SK-N-SH treated with all-trans-retinoic acid at 6 μM for 48 hours (cell line): ENCODE measurements around the gene MTF2.

Experiments
- ATAC-seq: fragments of 200-7000 bp; cut with Tn5 transposase; 3 replicates; pipeline ENCODE4 v1.9.1; 2020; ENCODE audit warnings: mild to moderate bottlenecking, moderate library complexity
- ARNTL ChIP-seq: fragments of 450-650 bp; formaldehyde crosslinking; IDR thresholded peaks from 2 replicates; pipeline ENCODE4 v1.5.0; 2020; ENCODE audit warnings: low read depth, mild to moderate bottlenecking, moderate library complexity, borderline replicate concordance
- BACH2 ChIP-seq: fragments of 250-450 bp; sonication (Bioruptor Pico); IDR thresholded peaks from 2 replicates; pipeline ENCODE4 v1.9.0; 2021; ENCODE audit warnings: mild to moderate bottlenecking, borderline replicate concordance
- CSDC2 ChIP-seq: fragments of 250-450 bp; sonication (Bioruptor Pico); IDR thresholded peaks from 2 replicates; pipeline ENCODE4 v1.5.0; 2020; ENCODE audit warnings: mild to moderate bottlenecking, moderate library complexity
- ESRRG ChIP-seq: fragments of 250-450 bp; sonication (Bioruptor Pico); IDR thresholded peaks from 2 replicates; pipeline ENCODE4 v1.6.1; 2021; ENCODE audit warnings: mild to moderate bottlenecking
- GLIS3 ChIP-seq: fragments of 250-450 bp; sonication (Bioruptor Pico); IDR thresholded peaks from 2 replicates; pipeline ENCODE4 v1.5.0; 2020; ENCODE audit warnings: mild to moderate bottlenecking, moderate library complexity
- ISL1 ChIP-seq: fragments of 250-450 bp; sonication (Bioruptor Pico); IDR thresholded peaks from 2 replicates; pipeline ENCODE4 v2.1.2; 2022; ENCODE audit warnings: mild to moderate bottlenecking, moderate library complexity
- OSR1 ChIP-seq: fragments of 250-450 bp; sonication (Bioruptor Pico); IDR thresholded peaks from 2 replicates; pipeline ENCODE4 v1.8.0; 2022; ENCODE audit warnings: moderate library complexity, mild to moderate bottlenecking, inconsistent platforms
- PPARA ChIP-seq: fragments of 250-450 bp; sonication (Bioruptor Pico); IDR thresholded peaks from 2 replicates; pipeline ENCODE4 v1.5.0; 2020; ENCODE audit warnings: mild to moderate bottlenecking, borderline replicate concordance
- RARB ChIP-seq: fragments of 250-450 bp; sonication (Bioruptor Pico); IDR thresholded peaks from 2 replicates; pipeline ENCODE4 v1.8.0; 2021; ENCODE audit warnings: mild to moderate bottlenecking, moderate library complexity
- SNAI2 ChIP-seq: fragments of 250-450 bp; sonication (Bioruptor Pico); IDR thresholded peaks from 2 replicates; pipeline ENCODE4 v1.5.0; 2020; ENCODE audit warnings: mild to moderate bottlenecking, moderate library complexity
- TCF4 ChIP-seq: fragments of 250-450 bp; sonication (Bioruptor Pico); IDR thresholded peaks from 2 replicates; pipeline ENCODE4 v1.8.0; 2021; ENCODE audit warnings: mild to moderate bottlenecking, moderate library complexity, borderline replicate concordance
- TOX ChIP-seq: fragments of 250-450 bp; sonication (Bioruptor Pico); IDR thresholded peaks from 2 replicates; pipeline ENCODE4 v1.8.0; 2021; ENCODE audit warnings: mild to moderate bottlenecking, moderate library complexity, borderline replicate concordance
- ZFP3 ChIP-seq: fragments of 250-450 bp; sonication (Bioruptor Pico); IDR thresholded peaks from 2 replicates; pipeline ENCODE4 v1.5.0; 2020; ENCODE audit warnings: mild to moderate bottlenecking, moderate library complexity
- ZFP30 ChIP-seq: fragments of 450-650 bp; formaldehyde crosslinking; IDR thresholded peaks from 2 replicates; pipeline ENCODE4 v1.5.0; 2022; ENCODE audit warnings: mild to moderate bottlenecking, moderate library complexity
- ZNF565 ChIP-seq: fragments of 450-650 bp; formaldehyde crosslinking; conservative IDR thresholded peaks from 2 replicates; pipeline ENCODE4 v1.5.0; 2020; ENCODE audit warnings: low read depth, mild to moderate bottlenecking, moderate library complexity
- ZNF70 ChIP-seq: fragments of 450-650 bp; formaldehyde crosslinking; IDR thresholded peaks from 2 replicates; pipeline ENCODE4 v1.5.0; 2020; ENCODE audit warnings: mild to moderate bottlenecking, moderate library complexity
- ZNF8 ChIP-seq: fragments of 450-650 bp; formaldehyde crosslinking; IDR thresholded peaks from 2 replicates; pipeline ENCODE4 v1.5.0; 2020; ENCODE audit warnings: mild to moderate bottlenecking, moderate library complexity
- TF ChIP-seq, protein P1 (sequence below): fragments of 250-450 bp; sonication (Bioruptor Pico); IDR thresholded peaks from 2 replicates; pipeline ENCODE4 v1.5.0; 2020; ENCODE audit warnings: mild to moderate bottlenecking, moderate library complexity
- TF ChIP-seq, protein P2 (sequence below): fragments of 250-450 bp; sonication (Bioruptor Pico); IDR thresholded peaks from 2 replicates; pipeline ENCODE4 v1.5.1; 2020; ENCODE audit warnings: low read depth, mild to moderate bottlenecking, moderate library complexity
- TF ChIP-seq, protein P3 (sequence below): fragments of 250-450 bp; sonication (Bioruptor Pico); IDR thresholded peaks from 2 replicates; pipeline ENCODE4 v1.8.0; 2021; ENCODE audit warnings: low read depth, mild to moderate bottlenecking, moderate library complexity, borderline replicate concordance
- TF ChIP-seq, protein P4 (sequence below): fragments of 250-450 bp; sonication (Bioruptor Pico); IDR thresholded peaks from 2 replicates; pipeline ENCODE4 v1.5.1; 2021; ENCODE audit warnings: mild to moderate bottlenecking, moderate library complexity

The MTF2 gene

DNA sequence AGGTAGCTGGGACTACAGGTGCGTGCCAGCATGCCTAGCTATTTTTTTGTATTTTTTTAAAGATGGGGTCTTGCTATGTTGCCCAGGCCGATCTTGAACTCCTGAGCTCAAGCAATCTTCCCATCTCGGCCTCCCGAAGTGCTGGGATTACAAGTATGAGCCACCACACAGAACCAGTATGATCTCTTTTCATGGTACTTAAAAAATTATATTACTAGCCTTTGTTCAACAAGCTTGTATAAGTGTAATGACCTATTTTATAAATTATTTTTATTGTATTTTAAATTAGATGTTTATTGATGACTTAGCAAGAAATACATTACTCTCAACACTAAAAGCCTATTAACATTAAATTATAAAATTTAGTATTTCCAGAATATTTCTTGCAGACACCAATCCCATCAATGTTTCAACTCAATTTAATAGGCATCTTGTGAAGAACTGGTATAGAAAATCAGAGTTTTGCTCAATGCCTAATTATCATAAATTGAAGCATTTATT is 36.0 kb upstream of the MTF2 start:
- TF ChIP-seq, protein P1, sequence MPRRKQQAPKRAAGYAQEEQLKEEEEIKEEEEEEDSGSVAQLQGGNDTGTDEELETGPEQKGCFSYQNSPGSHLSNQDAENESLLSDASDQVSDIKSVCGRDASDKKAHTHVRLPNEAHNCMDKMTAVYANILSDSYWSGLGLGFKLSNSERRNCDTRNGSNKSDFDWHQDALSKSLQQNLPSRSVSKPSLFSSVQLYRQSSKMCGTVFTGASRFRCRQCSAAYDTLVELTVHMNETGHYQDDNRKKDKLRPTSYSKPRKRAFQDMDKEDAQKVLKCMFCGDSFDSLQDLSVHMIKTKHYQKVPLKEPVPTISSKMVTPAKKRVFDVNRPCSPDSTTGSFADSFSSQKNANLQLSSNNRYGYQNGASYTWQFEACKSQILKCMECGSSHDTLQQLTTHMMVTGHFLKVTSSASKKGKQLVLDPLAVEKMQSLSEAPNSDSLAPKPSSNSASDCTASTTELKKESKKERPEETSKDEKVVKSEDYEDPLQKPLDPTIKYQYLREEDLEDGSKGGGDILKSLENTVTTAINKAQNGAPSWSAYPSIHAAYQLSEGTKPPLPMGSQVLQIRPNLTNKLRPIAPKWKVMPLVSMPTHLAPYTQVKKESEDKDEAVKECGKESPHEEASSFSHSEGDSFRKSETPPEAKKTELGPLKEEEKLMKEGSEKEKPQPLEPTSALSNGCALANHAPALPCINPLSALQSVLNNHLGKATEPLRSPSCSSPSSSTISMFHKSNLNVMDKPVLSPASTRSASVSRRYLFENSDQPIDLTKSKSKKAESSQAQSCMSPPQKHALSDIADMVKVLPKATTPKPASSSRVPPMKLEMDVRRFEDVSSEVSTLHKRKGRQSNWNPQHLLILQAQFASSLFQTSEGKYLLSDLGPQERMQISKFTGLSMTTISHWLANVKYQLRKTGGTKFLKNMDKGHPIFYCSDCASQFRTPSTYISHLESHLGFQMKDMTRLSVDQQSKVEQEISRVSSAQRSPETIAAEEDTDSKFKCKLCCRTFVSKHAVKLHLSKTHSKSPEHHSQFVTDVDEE (CRISPR knock-in tag): no peak
- TF ChIP-seq GLIS3 (CRISPR knock-in tag) (no peak), ZFP30 (CRISPR knock-in tag) (no peak), RARB (CRISPR knock-in tag) (no peak), ARNTL (no peak), SNAI2 (CRISPR knock-in tag) (no peak), PPARA (CRISPR knock-in tag) (no peak), ZNF8 (CRISPR knock-in tag) (no peak), OSR1 (CRISPR knock-in tag) (no peak)
- TF ChIP-seq, protein P2, sequence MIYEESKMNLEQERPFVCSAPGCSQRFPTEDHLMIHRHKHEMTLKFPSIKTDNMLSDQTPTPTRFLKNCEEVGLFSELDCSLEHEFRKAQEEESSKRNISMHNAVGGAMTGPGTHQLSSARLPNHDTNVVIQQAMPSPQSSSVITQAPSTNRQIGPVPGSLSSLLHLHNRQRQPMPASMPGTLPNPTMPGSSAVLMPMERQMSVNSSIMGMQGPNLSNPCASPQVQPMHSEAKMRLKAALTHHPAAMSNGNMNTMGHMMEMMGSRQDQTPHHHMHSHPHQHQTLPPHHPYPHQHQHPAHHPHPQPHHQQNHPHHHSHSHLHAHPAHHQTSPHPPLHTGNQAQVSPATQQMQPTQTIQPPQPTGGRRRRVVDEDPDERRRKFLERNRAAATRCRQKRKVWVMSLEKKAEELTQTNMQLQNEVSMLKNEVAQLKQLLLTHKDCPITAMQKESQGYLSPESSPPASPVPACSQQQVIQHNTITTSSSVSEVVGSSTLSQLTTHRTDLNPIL (CRISPR knock-in tag): no peak
- TF ChIP-seq, all 23 proteins: peak for 0
- no peak for ATAC-seq

DNA sequence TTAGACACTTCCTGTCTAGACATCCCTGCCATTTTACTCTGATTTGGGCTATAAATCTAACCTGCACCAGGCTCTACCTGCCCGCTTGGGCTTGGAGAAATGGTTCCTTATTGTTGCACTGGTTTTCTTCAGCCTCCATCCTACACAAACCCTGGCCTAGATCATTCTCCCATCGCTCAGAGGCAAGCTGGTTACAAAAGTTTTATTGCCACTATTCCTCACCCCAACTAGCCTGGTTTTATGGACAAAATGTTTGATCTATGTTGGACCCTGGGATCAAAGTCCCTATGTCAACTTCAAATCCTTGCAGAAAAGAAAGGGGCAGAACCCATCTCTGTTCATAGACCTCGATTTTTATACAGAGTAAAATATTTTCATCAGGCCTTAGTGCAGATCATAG is 31.5 kb upstream of the MTF2 start:
- no peak for ATAC-seq
- TF ChIP-seq BACH2: no peak
- TF ChIP-seq GLIS3 (CRISPR knock-in tag): no peak
- TF ChIP-seq, protein P3, sequence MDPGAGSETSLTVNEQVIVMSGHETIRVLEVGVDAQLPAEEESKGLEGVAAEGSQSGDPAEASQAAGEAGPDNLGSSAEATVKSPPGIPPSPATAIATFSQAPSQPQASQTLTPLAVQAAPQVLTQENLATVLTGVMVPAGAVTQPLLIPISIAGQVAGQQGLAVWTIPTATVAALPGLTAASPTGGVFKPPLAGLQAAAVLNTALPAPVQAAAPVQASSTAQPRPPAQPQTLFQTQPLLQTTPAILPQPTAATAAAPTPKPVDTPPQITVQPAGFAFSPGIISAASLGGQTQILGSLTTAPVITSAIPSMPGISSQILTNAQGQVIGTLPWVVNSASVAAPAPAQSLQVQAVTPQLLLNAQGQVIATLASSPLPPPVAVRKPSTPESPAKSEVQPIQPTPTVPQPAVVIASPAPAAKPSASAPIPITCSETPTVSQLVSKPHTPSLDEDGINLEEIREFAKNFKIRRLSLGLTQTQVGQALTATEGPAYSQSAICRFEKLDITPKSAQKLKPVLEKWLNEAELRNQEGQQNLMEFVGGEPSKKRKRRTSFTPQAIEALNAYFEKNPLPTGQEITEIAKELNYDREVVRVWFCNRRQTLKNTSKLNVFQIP (CRISPR knock-in tag): no peak
- no peak for TF ChIP-seq TOX (CRISPR knock-in tag)
- TF ChIP-seq CSDC2 (CRISPR knock-in tag): no peak
- TF ChIP-seq ESRRG (CRISPR knock-in tag): no peak
- TF ChIP-seq PPARA (CRISPR knock-in tag): no peak
- no peak for TF ChIP-seq RARB (CRISPR knock-in tag)
- TF ChIP-seq ZFP3: no peak
- no peak for TF ChIP-seq ZFP30 (CRISPR knock-in tag)
- TF ChIP-seq ARNTL: no peak
- TF ChIP-seq TCF4: no peak
- TF ChIP-seq ISL1 (CRISPR knock-in tag): no peak
- no peak for TF ChIP-seq SNAI2 (CRISPR knock-in tag)

DNA sequence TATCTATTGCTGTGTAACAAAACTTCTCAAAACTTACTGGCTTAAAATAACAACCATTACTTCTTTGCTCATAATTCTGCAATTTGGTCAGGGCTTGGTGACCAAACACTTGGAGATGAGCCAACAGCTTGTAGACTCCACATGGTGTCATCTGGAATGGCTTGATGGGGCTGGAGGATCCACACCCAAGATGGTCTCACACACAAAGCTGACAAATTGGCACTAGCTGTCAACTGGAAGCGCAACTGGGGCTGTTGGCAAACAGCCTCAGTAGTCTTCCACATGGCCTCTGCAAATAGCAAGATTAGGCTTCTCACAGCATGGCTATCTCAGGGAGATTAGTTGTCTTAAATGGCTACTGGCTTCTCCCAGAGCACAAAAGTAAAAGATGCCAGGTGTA is 27.1 kb upstream of the MTF2 start:
- TF ChIP-seq, protein P1 (CRISPR knock-in tag): no peak
- TF ChIP-seq, protein P4, sequence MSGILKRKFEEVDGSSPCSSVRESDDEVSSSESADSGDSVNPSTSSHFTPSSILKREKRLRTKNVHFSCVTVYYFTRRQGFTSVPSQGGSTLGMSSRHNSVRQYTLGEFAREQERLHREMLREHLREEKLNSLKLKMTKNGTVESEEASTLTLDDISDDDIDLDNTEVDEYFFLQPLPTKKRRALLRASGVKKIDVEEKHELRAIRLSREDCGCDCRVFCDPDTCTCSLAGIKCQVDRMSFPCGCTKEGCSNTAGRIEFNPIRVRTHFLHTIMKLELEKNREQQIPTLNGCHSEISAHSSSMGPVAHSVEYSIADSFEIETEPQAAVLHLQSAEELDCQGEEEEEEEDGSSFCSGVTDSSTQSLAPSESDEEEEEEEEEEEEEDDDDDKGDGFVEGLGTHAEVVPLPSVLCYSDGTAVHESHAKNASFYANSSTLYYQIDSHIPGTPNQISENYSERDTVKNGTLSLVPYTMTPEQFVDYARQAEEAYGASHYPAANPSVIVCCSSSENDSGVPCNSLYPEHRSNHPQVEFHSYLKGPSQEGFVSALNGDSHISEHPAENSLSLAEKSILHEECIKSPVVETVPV (CRISPR knock-in tag): no peak
- TF ChIP-seq ZFP3 (no peak), CSDC2 (CRISPR knock-in tag) (no peak), ZFP30 (CRISPR knock-in tag) (no peak), SNAI2 (CRISPR knock-in tag) (no peak), OSR1 (CRISPR knock-in tag) (no peak), ARNTL (no peak), PPARA (CRISPR knock-in tag) (no peak), ZNF70 (no peak), TOX (CRISPR knock-in tag) (no peak), TCF4 (no peak), ZNF565 (CRISPR knock-in tag) (no peak)
- TF ChIP-seq, protein P2 (CRISPR knock-in tag): no peak
- TF ChIP-seq, protein P3 (CRISPR knock-in tag): no peak

More for the DNA sequence above, 27.1 kb upstream of the MTF2 start:
- no peak for ATAC-seq
